GM19025 (cell line): ENCODE data around the gene USP6NL.

Source experiments
- ATAC-seq: cut with Tn5 transposase; IDR thresholded peaks from one replicate; pipeline ENCODE4 v1.9.1; 2021; ENCODE audit warnings: mild to moderate bottlenecking, low read depth, moderate library complexity; ENCODE audit not compliant: unreplicated experiment

USP6NL gene

DNA sequence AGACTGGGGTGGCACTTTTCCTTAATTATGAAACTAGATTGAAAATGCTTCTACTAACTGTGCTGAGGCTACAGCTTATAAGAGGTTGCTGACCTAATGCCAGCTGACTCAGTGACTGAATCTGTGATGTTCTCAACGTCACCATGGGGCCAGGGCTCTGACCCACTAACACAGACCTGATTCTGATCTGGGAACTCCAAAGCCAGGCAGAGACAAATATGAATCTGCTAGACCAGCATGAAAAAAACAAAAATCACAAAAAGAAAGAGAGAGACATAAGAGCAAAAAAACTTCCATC, 16.1 kb downstream of the USP6NL start:
- no peak for ATAC-seq

DNA sequence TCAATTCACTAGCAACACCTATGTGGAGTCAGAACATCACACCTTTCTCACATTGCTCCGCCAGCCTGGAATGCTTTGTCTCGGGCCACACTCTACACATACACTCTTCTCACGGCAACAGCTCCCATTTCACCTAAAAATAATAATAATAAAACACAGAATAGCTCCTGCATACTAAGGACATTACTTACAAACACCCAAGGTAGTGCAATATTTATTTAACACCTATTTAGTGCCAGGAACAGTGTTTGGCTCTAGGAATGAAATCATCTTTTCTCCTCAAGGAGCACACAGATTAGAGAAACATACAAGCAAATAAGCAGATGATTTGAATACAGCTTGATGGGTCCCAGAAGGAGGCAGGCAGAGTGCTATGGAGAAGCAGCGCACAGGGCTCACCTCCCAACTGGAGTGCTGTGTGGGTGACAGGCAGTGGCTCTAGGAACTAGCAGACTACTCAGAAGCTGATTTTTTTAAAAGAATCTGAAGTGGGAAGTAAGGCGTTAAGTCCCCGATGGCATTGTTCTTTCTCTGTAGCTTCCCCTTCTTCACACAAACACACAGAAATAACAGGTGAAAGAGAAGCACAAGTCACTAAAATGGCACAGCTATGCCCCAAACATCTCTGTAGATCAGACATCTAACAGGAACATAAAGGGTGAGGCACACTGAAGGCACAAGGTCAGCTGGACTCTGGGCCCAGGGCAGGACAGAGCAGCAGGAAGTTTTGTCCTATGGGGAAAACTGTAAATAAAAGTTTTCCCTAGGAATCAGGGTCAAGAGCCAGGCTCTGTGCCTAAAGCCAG, 16.7 kb downstream of the USP6NL start:
- ATAC-seq, result no peak

DNA sequence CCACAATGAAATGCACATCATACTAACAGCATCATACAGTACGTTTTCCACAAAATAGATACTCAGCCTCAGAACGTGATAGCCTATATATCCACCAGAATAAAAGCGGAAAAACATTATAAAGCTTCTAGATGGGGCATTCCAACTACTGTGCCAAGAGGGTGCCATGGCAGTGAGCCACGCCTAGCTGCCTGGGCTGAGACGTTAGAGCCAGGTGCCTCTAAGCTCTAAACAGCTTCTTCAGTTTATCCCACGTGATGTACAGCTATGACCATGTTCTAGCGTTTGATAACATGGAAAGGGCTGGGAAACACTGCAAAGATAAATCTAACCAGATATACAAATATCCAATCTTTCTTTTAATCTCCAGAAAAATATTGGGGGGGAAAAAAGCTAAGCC, 17.8 kb downstream of the USP6NL start:
- ATAC-seq, result no peak

DNA sequence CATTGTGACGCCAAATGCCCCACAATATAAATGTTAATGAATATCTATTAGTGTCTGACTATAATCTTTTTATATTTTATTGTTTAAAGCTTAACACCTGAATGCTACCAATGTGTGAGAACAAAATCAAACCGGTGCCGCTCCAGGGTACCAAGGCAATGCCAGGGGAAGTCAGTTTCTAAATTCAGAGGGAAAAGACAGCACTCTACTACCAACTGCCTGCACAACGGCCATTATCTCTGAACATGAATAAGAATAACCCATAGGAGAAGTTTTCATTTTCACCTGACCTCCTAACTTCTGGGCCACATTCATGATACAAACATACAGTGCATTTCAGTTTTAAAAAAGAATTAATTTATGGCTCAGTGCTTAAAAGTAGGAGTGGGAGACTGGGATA, 21.7 kb downstream of the USP6NL start:
- ATAC-seq, result no peak

DNA sequence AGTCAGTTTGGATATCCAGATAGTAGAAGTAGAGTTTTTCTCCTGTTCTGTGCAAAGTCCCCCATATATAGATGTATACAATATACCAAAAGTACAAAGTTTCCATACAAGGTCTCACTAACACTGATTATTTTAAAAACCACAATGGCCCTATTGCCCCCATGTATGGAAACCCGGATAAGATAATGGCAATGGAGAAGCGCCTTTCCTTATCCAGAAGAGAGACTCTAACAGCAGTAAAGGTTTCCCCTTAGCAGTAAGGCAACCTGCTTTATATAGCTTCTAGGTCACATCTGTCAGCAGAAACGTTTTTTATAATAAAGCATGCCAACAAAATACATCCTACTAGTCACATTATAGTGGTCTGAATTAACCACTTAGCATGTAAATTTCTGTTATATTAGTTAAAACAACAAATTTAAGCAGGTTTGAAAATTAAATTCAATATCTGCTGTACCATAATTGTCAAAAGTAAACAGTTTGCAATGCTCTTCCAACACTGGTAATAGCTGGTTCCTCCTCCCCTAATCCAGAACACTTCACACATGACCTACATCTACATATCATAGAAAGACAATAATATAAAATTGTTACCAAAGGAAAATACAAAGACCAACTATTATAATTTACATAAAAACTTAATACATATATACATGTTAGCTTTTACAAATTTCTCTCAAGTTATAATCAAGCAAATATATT, 22.4 kb downstream of the USP6NL start:
- ATAC-seq, result no peak

DNA sequence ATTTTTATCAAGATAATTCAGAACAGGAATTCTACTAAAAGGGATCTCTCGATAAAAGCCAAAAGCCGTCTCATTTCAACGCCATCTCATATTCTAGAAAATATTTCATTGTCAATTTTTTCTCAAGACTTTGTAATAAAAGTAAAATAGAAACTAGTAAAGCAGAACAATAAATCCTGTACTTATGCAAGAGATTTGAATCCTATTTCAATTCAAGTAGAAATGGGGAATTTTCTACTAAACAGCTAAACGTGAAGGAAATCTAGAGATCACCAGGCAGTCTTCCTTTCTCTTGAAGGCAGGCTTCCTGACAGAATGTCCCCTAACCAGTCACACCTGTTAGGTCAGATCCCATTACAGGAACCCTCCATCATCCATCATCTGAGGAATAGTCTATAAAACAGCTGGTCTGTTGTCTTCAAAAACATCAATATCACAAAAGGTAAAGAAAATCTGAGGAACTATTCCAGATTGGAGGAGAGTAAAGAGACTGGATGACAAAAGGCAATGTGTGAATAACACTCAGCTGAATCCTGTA, 23.7 kb downstream of the USP6NL start:
- no peak for ATAC-seq

DNA sequence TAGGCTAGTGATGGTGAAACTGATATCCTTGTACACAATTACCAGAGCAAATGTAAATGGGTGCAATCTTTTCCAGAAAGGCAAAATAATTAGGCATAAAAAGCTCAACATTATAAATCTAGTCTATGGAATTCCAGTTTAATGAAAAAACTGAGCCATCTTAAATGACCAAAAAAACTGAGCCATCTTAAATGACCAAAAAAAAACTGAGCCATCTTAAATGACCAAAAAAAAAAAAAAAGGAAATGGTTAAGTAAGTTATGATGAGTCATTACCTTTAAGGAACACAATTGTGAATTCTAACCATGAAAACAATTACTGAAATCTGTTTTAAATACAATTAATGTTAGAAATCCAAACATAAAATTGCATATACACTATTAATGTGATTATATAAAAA, 25.3 kb downstream of the USP6NL start:
- no peak for ATAC-seq

DNA sequence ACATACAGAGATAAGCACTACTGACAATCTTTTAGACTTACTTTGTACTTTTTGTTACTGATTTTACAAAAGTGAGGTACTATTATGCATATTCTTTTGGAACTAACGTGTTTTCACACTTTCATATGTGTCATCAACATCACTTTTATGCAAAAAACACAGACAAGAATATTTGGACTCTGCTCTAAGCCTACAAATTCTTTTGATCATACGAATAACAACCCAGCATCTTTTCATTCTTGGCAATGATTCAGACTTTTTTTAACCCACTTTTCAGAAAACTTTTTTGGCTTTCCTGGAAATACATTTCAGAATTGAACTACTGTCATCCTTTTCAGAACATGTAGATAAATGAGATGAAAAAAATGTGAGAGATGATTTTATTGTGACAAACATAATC, 30.2 kb downstream of the USP6NL start:
- no peak for ATAC-seq

DNA sequence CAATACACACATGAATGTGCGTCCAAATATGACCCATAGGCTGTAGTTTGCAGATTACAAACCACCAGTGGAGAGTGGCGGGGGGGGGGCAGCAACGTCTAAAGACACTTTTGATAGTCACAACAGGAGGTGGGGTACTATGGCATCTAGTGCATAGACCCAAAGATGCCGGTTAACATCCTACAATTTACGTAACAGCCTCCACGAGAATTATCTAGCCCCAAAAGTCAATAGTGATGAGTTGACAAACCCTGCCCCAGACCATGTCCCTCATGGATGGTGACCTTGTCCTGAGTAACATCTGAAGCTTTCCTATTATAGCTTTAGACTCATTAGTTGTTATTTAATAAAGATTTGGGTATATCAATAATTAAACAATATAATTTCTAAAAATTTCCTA, 31.6 kb downstream of the USP6NL start:
- no peak for ATAC-seq

DNA sequence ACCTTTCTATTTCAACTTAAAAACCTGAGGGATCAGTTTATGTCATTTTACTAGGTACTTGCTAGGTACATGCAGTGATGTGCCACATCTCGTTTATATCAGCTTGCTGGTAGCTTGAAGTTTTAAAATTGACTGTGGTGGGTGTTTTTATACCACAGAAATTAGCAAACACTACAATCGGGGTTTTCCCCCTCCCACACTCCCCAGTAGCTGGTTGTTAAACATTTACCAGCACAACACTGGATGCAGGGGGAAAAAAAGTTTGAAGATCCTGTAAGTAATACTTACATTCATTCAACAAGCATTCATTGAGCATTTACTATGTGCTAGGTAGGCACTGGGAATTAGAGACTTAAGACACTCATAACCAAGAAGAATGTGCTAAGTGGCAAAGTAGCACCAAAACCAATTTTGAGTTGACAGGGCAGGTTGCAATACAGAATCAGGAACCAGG, 32.6 kb downstream of the USP6NL start:
- ATAC-seq, result no peak

DNA sequence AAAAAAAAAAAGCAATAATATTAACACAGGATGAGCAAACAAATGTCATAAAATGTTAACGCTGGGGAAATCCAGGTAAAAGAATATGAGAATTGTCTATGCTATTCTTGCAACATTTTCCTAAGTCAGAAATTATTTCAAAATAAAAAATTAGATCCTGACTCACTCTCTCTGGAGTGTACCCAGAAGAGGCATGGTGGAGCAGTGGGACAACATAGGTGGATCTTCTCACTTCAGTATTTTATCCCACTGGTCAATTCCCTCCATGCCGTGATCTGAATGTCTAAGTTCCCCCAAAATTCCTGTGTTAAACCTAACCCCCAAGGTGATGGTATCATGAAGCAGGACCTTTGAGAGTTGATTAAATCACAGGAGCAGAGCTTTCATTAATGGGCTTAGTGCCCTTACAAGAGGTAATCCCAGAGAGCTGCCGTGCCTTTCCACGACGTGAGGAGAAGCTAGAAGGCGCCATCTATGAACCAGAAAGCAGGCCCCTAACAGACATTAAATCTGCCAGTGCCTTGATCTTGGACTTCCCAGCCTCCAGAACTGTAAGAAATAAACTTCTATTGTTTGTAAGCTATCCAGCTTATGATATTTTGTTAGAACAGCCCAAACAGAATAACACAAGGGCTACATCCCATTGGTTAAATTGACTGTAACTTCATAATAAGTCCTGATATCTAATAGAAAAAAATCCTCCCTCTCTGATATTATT, 35.2 kb downstream of the USP6NL start:
- ATAC-seq, result no peak

DNA sequence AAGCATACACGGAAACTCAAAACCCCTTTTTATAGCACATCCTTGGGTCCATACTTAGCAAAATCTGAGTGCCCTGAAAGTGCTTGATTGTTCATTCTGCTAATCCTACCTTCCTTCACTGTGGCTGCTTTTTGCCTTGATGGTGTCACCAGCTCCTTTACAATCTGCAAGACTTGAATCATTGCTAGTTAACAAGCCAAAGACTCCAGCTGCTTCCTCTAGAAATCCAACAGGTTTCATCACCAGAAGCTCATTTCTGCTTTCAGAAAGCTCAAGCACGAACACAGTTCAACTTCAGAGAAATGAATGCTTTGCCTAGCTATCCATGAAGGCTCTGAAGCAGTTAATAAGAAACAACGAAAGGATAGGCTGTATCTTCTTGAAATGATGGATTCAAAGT, 38.0 kb downstream of the USP6NL start:
- no peak for ATAC-seq

DNA sequence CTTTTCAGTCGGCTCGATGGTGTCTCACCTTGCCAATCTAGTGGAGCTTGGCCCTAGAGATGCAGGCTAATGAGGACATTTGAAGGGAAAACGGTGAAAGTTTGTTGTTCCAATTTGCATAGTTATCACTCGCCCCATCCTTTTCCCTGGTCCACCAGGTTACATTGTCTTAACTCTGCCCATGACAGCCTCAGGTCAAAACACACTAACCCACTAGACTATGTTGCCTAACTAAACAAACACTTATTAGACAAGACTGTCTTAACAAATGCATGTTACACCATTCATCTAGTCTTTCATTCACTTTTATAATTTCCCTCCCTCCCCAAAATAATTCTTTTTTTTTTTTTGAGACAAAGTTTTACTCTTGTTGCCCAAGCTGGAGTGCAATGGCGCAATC, 40.7 kb downstream of the USP6NL start:
- ATAC-seq, result no peak

DNA sequence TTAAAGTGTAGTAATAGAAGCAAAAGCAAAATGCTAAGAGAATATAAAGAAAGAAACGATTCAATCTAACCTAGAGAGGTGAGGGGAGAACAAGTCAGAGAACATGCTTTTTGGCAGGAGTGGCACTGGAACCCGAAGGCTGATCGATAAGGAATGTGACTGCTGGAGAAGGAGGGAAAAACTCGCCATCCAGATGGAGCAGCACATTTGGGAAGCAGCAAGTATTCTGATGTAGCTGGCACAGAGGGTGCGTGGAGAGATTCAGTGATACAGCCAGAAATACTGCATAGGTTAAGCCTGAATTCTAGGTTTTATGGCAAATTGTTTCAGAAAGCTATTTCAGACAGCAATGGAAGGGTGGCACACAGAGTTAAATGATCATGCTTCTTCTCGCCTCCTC, 42.0 kb downstream of the USP6NL start:
- no peak for ATAC-seq

DNA sequence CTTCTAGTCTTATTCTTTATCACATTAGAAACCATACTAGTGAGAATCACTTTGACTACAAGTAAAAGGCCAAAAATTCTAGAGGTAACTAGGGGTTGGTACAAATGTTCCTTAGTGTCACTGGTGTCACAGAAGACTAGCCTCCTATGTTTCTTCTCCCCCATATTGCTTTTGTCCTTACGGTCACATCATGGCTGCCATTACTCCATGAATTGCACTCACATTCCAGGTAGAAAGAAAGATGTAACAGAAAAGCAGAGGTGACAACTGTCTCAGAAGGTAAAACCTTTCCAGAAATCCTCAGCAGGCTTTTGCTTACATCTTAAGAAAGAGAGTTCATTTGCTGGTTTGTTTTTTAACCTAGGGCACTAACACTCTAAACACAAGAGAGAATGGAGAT, 42.9 kb downstream of the USP6NL start:
- no peak for ATAC-seq

DNA sequence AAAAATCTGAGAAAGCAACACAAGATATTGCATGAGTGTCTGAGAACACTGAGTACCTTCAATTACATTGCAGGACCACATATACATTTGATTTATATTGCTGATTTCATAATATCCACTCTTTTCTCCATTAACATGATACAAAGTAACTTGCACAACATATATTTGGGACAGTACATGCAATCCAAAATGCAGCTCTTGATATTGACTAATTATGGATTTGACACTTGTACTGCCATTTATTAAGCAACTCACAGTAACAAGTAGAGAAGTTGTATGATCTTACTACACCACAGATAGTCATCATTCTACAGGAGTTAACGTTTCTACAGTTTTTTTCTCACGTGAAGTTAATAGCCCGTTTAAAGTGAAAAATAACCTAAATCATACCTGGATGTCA, 46.7 kb downstream of the USP6NL start:
- no peak for ATAC-seq

DNA sequence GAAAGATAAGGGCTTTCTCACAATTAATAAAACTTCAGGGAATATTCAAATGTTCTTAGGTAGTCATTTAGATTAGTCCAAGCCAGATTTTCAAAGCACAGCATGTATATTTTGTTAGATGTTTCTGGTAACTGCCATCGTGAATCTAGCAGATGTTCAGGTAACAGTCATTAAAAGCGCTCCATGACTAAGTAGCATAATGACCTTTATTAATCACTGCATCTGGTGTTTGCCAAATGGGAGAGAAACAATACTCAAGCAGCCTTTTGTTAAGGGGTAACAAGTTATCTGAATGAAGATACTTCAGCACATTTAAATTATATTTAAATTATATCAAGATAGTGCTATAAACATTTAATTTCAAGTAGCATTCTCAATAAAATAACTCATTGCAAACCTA, 47.5 kb downstream of the USP6NL start:
- no peak for ATAC-seq

DNA sequence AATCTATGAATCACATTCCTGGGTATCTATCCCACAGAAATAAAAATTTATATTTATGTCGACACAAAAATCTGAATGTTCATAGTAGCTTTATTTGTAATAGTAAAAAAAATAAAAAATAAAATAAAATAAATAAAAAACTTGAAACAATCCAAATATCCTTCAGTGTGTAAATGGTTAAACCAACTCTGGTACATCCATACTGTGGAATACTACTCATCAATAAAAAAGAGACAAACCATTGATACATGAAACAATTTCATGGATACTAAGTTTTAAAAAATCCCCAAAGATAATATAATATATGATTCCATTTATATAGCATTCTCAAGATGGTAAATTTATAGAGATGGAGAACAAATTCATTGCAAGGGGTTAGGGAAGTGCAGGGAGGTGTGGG, 48.6 kb downstream of the USP6NL start:
- ATAC-seq, result no peak

DNA sequence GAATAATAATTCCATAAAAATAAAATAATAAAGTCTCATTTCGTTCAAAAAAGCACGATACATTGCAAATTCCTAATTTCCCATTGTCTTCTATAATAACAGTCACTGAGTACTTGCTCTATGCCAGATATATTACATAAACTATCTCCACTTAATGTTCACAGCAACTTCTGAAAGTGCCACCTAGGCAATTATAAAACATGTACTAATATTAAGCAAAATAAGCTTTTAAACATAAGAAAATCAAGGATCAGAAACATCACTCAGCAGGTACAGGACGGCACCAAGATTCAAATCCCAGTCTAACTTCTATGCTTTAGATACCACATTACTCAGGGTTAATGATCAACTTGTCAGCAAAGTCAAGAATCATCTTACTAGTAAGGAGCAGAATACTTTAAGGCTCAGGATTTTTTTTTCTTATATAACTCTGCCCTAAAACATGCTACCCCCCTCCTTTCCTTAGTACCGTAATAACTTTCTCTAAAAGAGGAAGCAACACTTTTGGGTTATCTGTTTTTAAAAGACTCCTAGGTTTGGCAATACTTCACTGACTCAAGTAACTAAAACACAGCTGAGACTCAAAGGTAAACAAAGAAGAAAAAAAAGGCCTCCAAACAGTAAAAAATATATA, 51.3 kb downstream of the USP6NL start:
- peak; percentile 75 for ATAC-seq

DNA sequence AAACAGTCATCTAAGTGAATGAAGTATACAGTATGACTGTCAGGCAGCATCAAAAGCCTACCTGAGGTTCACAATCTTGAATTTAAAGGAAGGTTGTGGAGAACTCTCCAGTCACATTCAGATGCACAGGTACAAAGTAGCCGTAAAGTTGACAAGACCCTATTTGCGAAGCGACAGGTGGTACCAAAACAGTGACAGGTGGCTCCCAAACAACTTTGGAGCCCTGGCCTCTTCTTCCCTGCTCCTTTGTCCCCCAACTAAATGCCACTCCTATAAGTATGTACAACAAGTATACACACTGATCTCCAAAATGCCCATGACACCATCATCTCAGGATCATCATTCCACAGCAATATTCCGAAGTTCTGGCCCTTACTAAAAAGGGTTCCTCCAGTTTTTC, 53.5 kb downstream of the USP6NL start:
- ATAC-seq, result no peak

DNA sequence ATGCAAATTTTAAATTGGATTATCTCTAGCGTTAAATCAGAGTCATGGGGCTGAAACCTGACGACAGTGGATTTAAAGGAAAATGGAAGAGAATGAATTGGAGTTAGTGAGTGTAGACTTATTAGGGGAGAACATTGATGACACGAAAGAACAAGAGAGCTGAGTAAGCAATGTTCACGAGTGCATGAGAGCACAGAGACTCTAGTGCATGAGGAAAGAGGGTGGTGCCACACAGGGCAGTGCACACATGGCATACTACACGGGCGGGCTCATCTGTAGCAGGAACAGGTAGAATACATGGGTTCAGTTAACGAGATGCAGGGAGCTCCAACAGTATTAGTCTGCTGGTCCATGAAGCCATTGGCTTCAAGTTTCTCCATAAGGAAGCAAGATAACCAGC, 53.9 kb downstream of the USP6NL start:
- ATAC-seq, result no peak
